NCI-H146 treated with DMSO at 0.1 percent for 48 hours (cell line): ENCODE results near the gene PLCD3.

Experiments
- DNase-seq: peaks from one replicate; lab custom pipeline; 2025; ENCODE audit not compliant: unreplicated experiment; lab: John Stamatoyannopoulos, UW

The PLCD3 gene

DNA sequence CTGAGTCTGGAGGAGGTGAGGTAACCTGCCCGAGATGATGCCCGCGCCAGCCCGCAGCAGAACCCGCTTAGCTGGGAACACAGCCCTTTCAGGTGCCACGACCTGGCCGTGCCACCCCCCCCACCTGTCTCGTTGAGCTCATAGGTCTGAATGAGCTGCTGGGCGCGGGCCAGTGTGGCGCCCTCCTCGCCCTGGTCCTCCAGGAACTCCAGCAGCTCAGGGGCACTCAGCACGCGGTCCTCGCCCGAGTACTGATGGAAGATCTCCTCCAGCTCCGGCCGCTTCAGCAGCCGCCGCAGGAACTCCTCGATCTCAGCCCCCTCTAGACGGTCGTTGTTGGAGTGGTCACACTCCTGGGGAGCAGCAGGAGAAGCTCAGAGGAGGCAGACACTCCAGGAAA, 13.6 kb downstream of the PLCD3 start:
- DNase-seq: no peak

DNA sequence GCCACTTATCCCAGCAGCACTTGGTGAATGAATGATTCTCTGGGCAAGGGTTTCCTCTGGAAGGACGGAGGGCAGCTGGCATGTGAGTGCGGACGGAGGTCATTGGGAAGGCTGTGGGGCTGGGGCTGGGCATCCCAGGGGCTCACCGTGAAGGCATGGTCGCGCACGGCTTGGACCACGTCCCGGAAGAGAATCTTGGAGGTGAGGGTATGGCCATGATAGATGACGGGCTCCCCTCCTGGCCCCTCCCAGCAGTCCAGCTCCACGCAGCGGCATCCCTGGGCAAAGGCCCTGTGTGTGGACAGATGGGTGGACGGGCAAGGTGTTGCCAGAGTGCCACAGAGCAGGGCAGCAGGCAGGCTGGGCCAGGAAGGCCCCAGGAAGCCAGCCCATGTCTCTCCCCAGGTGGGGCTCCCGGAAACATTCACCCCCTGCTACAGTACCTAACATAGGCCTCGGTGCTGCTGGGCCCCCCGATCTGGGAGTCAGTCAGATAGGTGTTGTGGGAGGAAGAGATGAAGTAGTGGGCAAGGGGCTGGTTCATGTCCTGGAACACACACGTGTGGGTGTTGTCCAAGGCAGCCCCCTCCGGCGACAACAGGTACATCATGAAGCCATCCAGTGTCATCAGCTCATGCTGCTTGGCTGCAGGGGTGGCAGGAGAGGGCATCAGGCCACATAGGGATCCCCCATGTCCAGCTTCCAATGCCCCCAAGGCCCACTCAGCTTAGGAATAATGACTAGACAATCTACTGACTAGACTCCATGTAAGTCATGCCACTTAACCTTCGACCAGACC, 14.3 kb downstream of the PLCD3 start:
- DNase-seq: no peak

DNA sequence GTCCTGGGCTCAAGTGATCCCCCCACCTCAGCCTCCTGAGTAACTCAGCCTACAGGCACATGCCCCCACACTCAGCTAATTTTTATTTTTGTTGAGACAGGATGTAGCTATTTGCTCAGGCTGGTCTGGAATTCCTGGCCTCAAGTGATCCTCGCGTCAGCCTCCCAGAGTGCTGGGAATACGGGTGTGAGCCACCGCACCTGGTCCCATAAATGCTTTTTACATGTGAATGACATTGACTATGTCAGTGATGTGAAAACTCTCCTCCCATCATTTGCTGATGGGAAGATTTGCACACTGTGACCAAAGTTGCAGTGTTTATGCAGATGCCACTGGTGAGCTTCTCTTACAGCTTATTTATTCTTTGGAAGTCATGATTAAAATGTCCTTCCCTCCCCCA, 15.0 kb downstream of the PLCD3 start:
- no peak for DNase-seq

- DNase-seq: no peak
Measured at GRCh38 chr17:45116434-45117016, 15.8 kb downstream of the PLCD3 start.

DNA sequence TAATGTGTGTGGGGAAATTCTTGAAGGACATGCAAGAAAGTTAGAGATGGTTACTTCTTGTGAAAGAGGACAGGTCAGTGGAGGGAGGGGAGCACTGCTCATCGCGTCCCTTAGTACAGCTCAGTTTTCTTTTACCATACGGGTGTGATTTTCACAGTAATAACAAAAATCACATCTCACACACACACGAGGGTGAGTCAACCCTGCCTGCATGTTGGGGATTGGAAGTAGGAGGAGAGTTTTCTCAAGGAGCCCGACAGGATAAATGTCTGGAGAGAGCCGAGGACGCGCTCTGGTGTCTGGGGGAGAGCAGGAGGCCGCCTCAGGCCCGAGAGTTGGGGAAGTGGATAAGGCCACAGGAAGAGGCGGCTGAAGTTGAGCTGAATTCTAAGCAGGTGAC, 16.4 kb downstream of the PLCD3 start:
- DNase-seq: no peak

DNA sequence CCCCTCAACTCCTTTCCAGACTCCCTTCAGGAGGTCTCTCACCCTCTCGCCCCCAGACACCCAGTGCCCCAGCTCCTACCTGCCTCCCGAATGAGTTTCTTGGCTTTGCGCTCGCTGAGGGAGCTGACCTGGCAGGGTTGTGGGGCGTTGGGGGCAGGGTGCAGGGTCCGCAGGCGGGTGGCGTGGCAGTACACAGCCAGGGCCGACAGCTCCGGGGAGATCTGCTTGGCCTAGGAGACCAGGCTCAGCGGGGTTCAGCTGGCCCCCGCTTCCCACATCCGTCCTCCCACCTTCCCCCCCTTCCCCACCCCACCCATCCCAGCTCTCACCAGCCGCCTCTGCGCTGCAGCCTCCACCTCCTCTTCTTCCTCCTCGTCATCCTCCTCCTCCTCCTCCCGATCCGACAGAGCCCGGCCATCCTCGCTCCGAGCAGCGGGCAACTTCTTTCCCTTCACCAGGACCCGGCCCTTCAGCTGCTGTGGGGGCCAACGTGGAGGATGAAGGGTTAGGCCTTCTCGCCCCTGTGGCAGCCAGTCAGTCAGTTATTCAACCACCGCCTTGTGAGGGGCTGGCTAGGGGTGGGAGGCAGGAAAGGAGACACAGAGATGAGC, 17.2 kb downstream of the PLCD3 start:
- no peak for DNase-seq

GRCh38 chr17:45114117-45114932, 18.0 kb downstream of the PLCD3 start:
- DNase-seq: no peak

- no peak for DNase-seq
Measured at GRCh38 chr17:45113424-45113754, 18.9 kb downstream of the PLCD3 start.

DNA sequence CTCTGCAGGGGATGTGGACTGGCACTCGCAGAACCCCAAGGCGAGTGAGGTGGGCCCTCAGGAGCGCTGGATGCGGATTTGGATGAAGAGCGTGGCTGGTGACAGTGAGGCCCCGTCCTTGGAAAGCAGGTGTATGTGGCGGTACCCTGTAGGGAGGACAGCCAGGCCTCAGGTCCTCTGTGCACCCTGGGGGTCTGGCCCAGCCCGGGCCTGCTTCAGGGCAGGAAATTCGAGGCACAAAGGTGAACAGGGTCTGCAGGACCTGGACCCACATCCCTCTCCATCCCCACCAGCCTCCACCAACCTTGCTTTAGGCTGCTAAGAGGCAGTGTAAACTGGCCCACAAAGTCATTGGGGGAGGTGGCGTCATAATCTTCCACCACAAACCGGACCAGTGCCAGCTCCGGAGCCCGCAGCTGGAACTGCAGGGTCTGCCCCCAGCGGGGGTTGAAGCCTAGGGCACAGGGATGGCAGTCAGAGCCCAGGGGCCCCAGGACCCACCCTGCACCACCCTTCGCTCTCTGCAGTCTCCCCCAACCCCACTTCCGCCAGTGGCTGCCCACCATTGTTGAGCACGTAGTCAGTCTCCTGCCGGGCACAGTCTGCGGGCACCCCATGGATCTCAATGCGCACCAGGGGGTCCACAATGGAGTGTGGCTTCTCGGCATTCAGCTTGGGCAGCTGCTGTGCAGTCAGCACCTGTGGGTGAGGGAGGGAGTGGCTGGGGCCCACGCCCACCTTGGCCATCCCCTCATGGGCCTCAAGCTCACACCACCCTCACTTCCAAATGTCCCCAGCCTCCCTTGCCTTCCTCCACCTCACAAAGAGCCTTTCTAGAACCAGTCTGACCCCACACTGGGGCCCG, 19.5 kb downstream of the PLCD3 start:
- DNase-seq: no peak

- DNase-seq: no peak
Measured at GRCh38 chr17:45111850-45112249, 20.5 kb downstream of the PLCD3 start.

DNA sequence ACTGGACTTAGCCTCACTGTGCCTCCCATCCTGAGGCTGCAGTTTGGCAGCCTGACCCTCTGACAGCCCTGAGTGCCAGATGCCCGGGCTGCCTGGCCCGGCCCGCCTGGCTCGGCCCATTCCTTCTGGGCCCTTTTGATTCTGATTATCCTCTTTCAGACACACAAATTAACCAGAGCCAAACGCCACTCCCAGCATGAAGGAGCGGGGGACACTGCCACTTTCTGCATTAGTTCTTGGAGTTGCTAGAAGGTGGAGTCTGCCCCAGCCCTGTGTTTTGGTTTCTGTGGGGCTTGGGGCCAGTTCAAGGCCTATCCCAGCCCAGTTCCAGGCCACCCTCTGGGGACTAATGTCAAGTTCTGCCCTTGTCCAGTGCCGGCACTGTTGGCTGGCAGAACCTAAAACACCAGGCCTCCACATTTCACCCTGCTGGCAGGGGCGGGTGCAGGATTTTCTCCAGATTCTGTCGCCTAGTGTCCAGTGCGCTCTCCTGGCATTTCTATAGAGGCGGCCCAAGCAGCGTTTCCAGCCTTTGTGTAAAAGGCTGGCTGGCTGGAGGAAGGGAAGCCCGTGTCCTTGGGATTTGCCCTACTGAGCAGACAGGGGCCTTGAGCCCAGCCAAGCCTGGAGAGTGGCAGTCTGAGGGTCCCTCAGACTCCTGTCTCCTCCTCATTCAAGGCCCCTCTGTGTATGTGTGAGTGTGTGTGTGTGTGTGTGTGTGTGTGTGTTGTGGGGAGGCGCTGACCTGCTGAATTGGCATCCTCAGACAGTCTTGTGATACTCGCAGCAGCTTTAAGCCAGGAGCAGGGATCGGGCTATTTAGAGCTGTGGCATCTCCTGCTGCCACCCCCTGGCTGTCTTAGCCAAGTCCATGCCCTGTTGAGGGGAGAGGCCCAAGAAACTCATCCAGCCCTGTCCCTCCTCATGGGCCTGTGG, 21.4 kb downstream of the PLCD3 start:
- no peak for DNase-seq

- no peak for DNase-seq
Measured at GRCh38 chr17:45108595-45109521, 23.5 kb downstream of the PLCD3 start.

DNA sequence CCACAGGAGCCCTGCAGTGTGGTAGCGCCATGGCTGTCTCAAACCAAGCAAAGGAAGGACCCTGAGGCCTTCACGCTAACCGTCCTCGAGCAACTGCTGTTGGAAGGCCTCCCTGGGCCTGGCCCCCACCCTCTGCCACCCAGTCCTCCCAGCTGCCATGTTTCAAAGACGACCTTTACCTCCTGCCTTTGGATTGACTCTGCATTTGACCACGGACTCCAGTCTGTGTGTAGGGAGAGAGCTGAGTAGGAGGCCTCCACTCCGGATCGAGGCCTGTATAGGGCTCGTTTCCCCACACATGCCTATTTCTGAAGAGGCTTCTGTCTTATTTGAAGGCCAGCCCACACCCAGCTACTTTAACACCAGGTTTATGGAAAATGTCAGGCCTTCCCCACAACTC, 24.3 kb downstream of the PLCD3 start:
- DNase-seq: no peak

DNA sequence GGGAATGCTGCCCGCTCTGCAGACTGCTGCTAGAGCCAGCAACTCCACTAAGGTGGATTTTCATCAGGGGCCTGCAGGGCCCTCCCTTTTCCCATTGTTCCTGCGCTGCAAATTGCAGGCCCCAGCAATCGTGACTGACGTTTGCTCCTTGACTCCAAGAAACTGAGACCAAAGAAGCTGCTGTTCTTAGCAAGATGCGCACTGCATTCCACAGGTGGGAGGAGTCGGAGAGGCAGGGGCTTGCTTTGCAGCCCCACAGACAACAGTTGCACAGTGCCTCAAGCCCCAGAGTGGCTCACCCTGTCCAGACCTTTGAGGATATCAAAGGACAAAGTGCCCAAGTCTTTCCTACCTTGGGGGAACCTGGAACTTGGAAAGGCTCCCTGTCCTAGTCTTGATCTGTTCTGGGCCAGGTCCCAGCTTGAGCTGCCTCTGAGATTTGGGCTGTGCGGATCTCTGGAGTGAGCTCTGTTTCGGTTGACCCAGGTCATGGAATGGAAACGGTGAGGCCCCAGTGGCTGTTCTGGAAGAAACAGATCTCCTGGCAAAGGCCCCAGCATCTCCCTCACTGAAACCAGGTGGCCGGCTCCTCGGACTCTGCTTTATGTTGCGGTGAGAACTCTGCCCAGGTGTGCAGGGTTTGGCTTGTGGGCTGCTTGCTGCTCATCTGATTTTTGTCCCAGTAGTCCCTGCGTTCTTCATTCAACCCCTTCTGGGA, 24.9 kb downstream of the PLCD3 start:
- DNase-seq: no peak

- no peak for DNase-seq
Measured at GRCh38 chr17:45106582-45106981, 25.7 kb downstream of the PLCD3 start.

DNA sequence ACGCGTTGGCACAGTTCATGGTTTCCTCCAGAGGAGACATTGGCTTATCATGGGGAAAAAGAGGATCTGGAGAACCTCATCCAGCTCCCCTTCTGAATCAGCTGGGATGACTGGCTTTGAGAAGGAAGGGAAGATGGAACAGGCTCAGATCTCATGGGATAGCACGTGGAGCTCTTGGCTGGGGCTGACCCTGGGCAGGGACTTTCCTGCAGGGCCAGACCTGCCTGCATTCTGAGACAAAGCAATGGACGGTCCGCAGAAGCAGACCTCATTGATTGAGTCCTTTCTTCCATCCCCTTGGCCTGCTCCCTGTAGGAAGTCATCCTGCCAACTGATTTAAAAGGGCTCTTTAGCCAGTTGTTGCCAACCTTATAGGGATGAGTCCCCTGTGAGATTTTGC, 26.2 kb downstream of the PLCD3 start:
- no peak for DNase-seq

GRCh38 chr17:45104907-45105624, 27.2 kb downstream of the PLCD3 start:
- no peak for DNase-seq
